Transverse colon (tissue), 1 donor: ENCODE data around the gene VWC2.

Experiments used
- EP300 ChIP-seq: sonication (generic); formaldehyde crosslinking; IDR thresholded peaks from one replicate; pipeline ENCODE4 v1.6.1; 2017; ENCODE audit warnings: antibody characterized with exemption, low read depth
- POLR2A ChIP-seq: fragments of 450-650 bp; IDR thresholded peaks from one replicate; pipeline ENCODE4 v1.6.1; 2016; ENCODE audit warnings: antibody characterized with exemption, mild to moderate bottlenecking, moderate library complexity

GRCh38 chr7:49839863-49840645, 66.6 kb downstream of the VWC2 start:
- TF ChIP-seq POLR2A: no peak
- TF ChIP-seq EP300: no peak
